ENCODE results near the gene DPM2.

GRCh38 chr9:127968042-127968441, 30.4 kb upstream of the DPM2 start:
- TF ChIP-seq EP300 (IDR thresholded peaks at IDR 0.05; ENCODE audit: borderline replicate concordance) (peak; percentile 49; the same call in 1 of the 2 replicates), REST (IDR thresholded peaks at IDR 0.05; ENCODE audit: low read depth) (no peak), TAF1 (IDR thresholded peaks at IDR 0.05; ENCODE audit: low read depth) (no peak), RAD21 (IDR thresholded peaks at IDR 0.05; ENCODE audit: low read depth) (no peak), TEAD4 (IDR thresholded peaks at IDR 0.05) (0 out of 2 replicates have a peak, but pooled peaks have one; percentile 28), EGR1 (IDR thresholded peaks at IDR 0.05) (no peak), MAX (IDR thresholded peaks at IDR 0.05) (0 out of 2 replicates have a peak, but pooled peaks have one; percentile 32), CREB1 (IDR thresholded peaks at IDR 0.05; ENCODE audit: low read depth) (no peak), USF1 (IDR thresholded peaks at IDR 0.05) (no peak), CEBPB (IDR thresholded peaks at IDR 0.05) (no peak), NFIC (IDR thresholded peaks at IDR 0.05) (peak; percentile 44; the same call in 1 of the 2 replicates), TCF12 (IDR thresholded peaks at IDR 0.05; ENCODE audit: low read depth) (no peak)
